Neural progenitor cell (in vitro differentiated cells): Measurements from ENCODE around the gene PTH2.

Experiments
- CTCF ChIP-seq: fragments of 200-600 bp; sonication (generic); IDR thresholded peaks from 2 replicates; pipeline ENCODE4 v1.5.1; 2017; ENCODE audit warnings: antibody characterized with exemption, mild to moderate bottlenecking
- EZH2phosphoT487 ChIP-seq: fragments of 200-600 bp; sonication (generic); IDR thresholded peaks from 2 replicates; pipeline ENCODE4 v1.6.1; 2017; ENCODE audit warnings: antibody characterized with exemption

DNA sequence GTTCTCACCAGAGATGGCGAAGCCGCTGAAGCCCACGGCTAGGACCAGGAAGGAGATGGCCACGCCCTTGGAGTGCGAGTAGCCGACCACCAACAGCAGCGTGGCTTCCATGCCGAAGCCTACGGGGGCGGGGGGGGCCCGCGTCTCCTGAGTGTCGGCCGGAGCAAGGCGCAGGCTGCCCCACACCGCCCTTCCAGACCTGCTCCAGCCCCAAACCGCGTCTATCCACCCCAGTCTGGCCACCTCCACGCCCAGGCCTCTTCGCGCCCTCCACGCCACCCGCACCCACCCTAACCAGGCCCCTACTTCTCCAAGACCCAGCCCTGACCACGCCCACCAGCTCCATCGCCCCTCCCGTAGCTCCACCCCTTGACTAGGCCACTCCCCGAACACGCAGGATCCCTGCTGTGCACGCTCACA, 8.1 kb upstream of the PTH2 start:
- TF ChIP-seq EZH2phosphoT487: no peak
- TF ChIP-seq CTCF: no peak
